ENCODE measurements around the gene SEM1.
"Not testable (repeated sequence)": the region's sequence is repeated elsewhere in the genome, so short reads cannot be mapped to it uniquely, and the experiment has no call there.

The SEM1 gene

GRCh38 chr7:96658022-96658412 is 51.6 kb downstream of the SEM1 start:
- no peak for DNase-seq

DNA sequence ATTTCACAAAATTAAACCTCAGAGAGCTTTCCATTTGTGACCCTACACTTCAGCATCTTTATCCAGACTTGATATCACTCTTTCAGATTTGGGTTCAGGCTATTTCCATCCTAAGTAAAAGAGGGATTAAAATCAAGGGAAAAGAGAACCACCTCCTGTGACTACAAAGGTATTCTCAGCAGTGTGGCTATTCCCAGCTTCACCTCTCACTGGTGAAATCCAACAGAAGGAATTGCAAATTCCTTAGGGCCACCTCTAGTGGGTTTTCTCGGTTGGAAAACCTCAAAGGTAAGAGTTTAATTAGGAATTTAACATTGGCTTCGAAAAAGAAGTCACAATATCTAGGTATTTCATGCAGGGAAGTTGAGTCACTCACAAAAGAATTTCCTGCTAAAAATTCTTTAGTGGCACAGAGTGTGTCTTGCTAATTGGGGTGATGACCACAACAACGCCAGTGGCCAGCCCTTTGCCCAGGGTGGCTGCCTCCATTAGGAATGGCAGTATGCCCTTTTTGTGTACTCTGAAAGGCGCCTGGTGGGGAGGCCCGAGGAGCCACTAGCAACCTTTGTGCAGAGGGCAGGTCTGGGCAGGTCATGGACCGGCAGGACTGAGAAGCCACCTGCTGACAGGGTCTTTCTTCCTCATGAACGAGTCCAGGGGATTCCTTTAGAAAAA is 52.2 kb downstream of the SEM1 start:
- DNase-seq: no peak

- DNase-seq: no peak
These were observed 53.7 kb downstream of the SEM1 start for GRCh38 chr7:96655956-96656355.

DNA sequence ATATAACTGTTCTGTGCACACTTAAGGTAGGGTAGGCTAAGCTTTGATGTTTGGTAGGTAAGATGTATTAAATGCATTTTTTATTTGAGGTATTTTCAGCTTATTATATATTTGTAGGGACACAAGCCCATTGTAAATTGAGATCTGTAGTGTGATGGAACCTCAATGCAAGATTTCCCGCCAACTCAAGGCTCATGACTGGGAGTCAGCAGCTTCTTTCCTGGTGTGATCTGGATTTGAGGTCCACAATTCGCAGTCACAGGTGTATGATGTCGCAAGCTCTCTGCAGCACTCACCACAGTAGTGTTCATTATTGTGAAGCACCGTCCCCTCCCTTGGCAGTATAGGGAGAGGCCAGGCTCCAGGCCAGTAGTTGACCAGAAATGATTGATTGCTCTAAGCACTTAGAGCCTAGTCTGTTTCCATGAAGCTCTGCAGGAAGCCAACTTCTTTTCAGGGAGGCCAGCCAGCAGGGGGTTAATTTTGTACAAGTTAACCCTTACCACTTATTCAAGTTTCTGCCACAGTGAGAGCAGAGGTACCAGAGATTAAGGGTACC is 54.9 kb downstream of the SEM1 start:
- DNase-seq: no peak

DNA sequence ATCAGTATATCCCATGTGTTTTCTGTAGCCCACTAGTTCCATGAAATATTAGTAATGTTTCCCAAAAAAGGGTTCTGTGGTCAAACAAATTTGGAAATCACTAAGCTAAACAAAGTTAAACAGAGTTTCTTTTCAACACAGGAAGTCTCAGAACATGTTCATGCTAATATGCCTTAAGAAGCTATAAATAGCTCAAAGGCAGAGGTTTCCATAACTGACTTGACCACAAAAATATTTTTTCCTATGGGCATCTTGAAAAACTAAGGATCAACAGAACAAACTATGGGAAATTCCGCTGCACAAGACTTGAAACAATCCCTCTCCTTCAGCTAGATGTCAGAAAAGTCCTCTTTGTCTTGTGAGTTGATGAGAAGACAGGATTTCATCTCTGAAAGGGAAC is 59.7 kb downstream of the SEM1 start:
- DNase-seq: no peak

DNA sequence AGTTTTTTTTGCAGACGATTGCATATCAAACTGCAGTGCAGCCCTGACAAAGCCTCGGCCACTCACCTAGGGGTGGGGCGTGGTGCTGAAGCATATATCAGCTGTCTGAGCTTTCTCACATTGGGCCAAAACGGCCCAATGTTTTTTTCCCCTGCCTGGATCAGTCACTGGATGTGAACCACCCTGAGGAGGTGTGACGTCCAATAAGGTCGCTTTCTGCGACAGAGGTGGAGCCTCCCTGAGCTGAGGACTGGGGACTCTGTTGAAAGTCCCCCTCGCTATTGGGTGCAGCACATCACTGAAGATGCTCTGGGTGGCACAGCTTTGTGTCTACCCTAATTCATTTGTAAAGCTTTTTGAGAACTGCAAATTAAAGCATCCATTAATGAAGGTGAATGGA is 60.9 kb downstream of the SEM1 start:
- no peak for DNase-seq

DNA sequence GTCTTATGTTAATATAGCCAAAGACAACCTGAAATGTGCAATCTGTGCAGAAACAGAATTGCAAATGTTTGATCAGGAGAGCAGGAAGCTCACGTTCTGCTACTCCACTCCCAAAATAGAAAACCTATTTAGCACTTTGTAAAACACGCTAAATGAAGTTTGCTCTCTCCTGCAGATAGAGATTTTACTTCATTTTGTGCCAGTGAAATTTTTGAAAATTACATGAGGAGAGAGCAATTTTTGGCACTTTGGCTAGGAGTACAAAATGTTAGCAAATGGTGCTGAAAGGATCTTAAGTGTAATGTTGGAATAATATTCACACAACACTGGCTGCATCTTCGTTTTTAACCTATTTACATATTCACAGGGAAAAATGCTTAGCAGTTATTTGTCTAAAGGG is 61.9 kb downstream of the SEM1 start:
- DNase-seq: no peak

DNA sequence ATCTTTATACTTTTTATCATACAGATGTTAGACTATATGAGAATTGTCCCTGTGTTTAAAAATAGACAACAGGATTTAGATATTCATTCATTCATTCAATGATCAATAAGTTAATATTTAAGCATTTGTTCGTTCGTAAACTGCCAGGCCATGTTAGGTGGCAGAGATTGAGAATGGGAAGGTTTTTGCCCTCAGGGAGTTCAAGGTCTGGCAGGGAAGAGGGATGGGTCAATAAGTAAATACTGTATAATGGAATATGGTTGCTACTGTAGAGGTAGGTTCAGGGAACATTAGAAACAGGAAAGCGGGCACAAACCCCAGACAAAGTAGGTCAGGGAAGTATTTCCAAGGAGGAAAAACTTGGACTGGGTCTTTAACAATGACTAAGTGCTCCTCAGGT is 64.6 kb downstream of the SEM1 start:
- DNase-seq: no peak

- DNase-seq: not testable (repeated sequence)
These were observed 66.2 kb downstream of the SEM1 start for GRCh38 chr7:96643436-96643835.

DNA sequence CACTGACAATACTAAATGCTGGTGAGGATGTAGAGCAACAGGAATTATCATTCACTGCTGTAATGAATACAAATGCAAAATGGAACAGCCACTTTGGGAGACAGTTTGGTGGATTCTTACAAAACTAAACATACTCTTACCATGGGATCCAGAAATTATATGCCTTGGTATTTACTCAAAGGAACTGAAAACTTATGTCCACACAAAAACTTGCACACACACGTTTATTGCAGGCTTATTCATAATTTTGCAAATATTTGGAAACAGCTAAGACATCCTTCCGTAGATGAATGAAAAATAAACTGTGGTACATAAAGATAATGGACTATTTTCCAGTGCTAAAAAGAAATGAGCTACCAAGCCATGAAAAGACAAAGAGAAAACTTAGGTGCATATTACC is 69.6 kb downstream of the SEM1 start:
- DNase-seq: no peak
